Gastrocnemius medialis (tissue), 4 donors: ENCODE data around the gene TMUB2. TPM values are rescaled to one million over a fixed set of nuclear protein-coding genes. Genes with fewer than 3 reads are reported as not detected.

Experiments used
- ATAC-seq, 2 donors: fragments of 150-250 bp; one replicate each; pipeline ENCODE4 v1.9.1; 2016
- DNase-seq, 2 donors: peaks; one replicate each; pipeline ENCODE4 v3.0.0-alpha.2; 2019
- H3K27ac ChIP-seq, 4 donors: fragments of 200-600 bp; sonication (generic); 1 replicate in 1 of 4; 2 replicates in 3 of 4; pipeline ENCODE4 v1.5.1; 2016 to 2018; ENCODE audit warnings: mild to moderate bottlenecking in 2 of 4, moderate library complexity in 1 of 4
- H3K27me3 ChIP-seq, 3 donors: fragments of 200-600 bp; sonication (generic) in 2 of 3; 1 replicate in 1 of 3; 2 replicates in 2 of 3; pipeline versions ENCODE4 v1.5.1 to v1.6.0; 2016 to 2019; ENCODE audit warnings: mild to moderate bottlenecking in 1 of 3, moderate library complexity in 1 of 3
- H3K36me3 ChIP-seq, 2 donors: fragments of 200-600 bp; sonication (generic) in 1 of 2; one replicate each; pipeline ENCODE4 v1.5.1; 2017 to 2018
- H3K4me1 ChIP-seq, 2 donors: fragments of 200-600 bp; sonication (generic) in 1 of 2; one replicate each; pipeline ENCODE4 v1.5.1; 2016 to 2017; ENCODE audit warnings: mild to moderate bottlenecking in 2 of 2
- H3K4me3 ChIP-seq, 4 donors: fragments of 200-600 bp; sonication (generic) in 3 of 4; 1 replicate in 1 of 4; 2 replicates in 3 of 4; pipeline ENCODE4 v1.5.1; 2016 to 2019; ENCODE audit warnings: mild to moderate bottlenecking in 2 of 4
- H3K9me3 ChIP-seq, 3 donors: fragments of 200-600 bp; sonication (generic) in 2 of 3; 1 replicate in 1 of 3; 2 replicates in 2 of 3; pipeline ENCODE4 v1.5.1; 2016 to 2019
- POLR2A ChIP-seq, 2 donors: fragments of 450-650 bp; IDR thresholded peaks; one replicate each; pipeline ENCODE4 v1.6.1; 2017; ENCODE audit warnings: antibody characterized with exemption in 2 of 2, mild to moderate bottlenecking in 2 of 2, moderate library complexity in 2 of 2
- in situ Hi-C, 4 donors: fragments of 200-750 bp; cut with MboI; loops; one replicate each; pipeline versions ENCODE4 v1.15.0 to v1.8.0; 2017; ENCODE audit warnings: low sequenced_read_pairs in 4 of 4
- intact Hi-C: fragments of 100-400 bp; cut with DNase I; formaldehyde crosslinking; loops from one replicate; pipeline ENCODE4 v1.15.1; 2023; ENCODE audit warnings: low total_unique reads
- total RNA-seq, 4 donors: library from RNA; depleted of rRNA; stranded (reverse); fragments of >200 nt; gene quantifications; one replicate each; pipeline versions ENCODE4 v1.1.0 to v1.2.3, GENCODE V29; 2016
- TF ChIP-seq, protein P1 (sequence below), 5 experiments: fragments of 450-650 bp in 3 of 5; fragments of 200-600 bp in 2 of 5; sonication (generic) in 2 of 5; IDR thresholded peaks in 4 of 5; conservative IDR thresholded peaks in 1 of 5; 1 replicate in 4 of 5; 2 replicates in 1 of 5; pipeline ENCODE4 v1.5.1; 2016 to 2019; ENCODE audit warnings: antibody characterized with exemption in 5 of 5, mild to moderate bottlenecking in 3 of 5, moderate library complexity in 3 of 5

Gene TMUB2
- total RNA-seq, 4 donors from 2014 or later = 25.6 to 34.7 (median 27.4) TPM

- ATAC-seq (peak; percentile 13 to 24), DNase-seq (no peak)
- TF ChIP-seq POLR2A (IDR thresholded peaks at IDR 0.05) = peak in 1 of 2 donors; percentile 7
- TF ChIP-seq, protein P1, sequence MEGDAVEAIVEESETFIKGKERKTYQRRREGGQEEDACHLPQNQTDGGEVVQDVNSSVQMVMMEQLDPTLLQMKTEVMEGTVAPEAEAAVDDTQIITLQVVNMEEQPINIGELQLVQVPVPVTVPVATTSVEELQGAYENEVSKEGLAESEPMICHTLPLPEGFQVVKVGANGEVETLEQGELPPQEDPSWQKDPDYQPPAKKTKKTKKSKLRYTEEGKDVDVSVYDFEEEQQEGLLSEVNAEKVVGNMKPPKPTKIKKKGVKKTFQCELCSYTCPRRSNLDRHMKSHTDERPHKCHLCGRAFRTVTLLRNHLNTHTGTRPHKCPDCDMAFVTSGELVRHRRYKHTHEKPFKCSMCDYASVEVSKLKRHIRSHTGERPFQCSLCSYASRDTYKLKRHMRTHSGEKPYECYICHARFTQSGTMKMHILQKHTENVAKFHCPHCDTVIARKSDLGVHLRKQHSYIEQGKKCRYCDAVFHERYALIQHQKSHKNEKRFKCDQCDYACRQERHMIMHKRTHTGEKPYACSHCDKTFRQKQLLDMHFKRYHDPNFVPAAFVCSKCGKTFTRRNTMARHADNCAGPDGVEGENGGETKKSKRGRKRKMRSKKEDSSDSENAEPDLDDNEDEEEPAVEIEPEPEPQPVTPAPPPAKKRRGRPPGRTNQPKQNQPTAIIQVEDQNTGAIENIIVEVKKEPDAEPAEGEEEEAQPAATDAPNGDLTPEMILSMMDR (IDR thresholded peaks at IDR 0.05 in 4 of 5, conservative IDR thresholded peaks at IDR 0.05 in 1 of 5) = no peak
- Histone ChIP-seq H3K4me3 (peak overlapping the region; percentile 74 to 93 (median 86)), H3K27me3 (no peaks in the 10 kb centered on the region), H3K9me3 (no peaks in the 10 kb centered on the region), H3K36me3 (peaks cover 0 to 10% of the 10 kb centered on the region in 2 donors), H3K27ac (peak overlapping the region; percentile 95 to 100 (median 98)), H3K4me1 (peaks cover 42 to 46% of the 10 kb centered on the region in 2 donors)
- intact Hi-C loops = loop anchor here (1.0 to 5.0 kb wide), 2 partner anchors 105 to 282 kb away; partner anchors contain the start of gene GPATCH8
- in situ Hi-C loops = loop anchor here in 3 of 4 donors (5.0 to 25.0 kb wide), 2 partner anchors 102 to 292 kb away; partner anchors contain the start of genes GPATCH8 (in 3 of the 3) and SLC25A39 (in 1 of the 3)
Measured at GRCh38 chr17:44220213-44221083, 33.7 kb downstream of the TMUB2 start.

DNA sequence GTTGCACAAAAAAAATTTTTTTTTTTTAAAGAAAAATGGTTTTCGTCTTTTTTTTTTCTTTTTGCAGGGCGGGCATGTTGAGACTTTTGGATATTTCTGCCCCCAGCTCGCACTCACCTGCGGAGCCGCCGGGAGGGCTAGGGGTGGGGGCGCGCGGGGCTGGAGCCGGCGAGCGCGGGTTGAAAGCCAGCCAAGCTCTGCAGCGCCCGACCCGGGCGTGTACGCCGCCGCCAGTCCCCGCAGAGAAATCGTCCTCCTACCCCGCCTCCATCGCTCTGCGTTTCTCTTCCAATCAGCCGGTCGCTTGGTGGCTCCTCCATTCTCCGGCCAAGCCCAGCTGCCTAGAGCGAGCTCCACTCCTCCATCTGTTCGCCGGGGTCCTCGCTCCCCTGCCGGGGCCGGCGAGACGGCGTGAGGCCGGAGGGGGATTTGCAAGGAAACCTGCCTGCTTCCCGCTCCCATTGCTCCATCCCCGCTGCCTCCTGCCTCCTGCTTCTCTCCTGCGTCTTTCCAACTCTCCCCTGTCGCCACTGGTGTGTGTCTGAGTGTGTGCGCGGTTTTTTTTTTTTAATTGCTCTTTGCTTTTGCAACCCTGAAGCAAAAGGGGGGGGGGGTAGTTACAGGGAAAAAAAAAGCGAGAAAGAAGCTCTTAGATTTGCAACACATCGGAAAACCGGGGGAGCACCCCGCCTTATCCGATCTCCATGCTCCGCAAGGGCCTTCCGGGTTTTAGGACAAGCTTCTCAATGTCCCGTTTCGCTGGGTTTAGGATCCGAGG, 34.5 kb downstream of the TMUB2 start:
- Histone ChIP-seq H3K36me3 (peaks cover 0 to 2% of the 10 kb centered on the region in 2 donors), H3K9me3 (no peaks in the 10 kb centered on the region), H3K27ac (peak overlapping the region; percentile 95 to 100 (median 98)), H3K4me3 (peak overlapping the region; percentile 74 to 93 (median 86)), H3K27me3 (no peaks in the 10 kb centered on the region), H3K4me1 (peaks cover 34 to 39% of the 10 kb centered on the region in 2 donors)
- intact Hi-C loops (loop anchor here (1.0 to 5.0 kb wide), 2 partner anchors 104 to 281 kb away; partner anchors contain the start of gene GPATCH8), in situ Hi-C loops (loop anchor here in 3 of 4 donors (5.0 to 25.0 kb wide), 2 partner anchors 101 to 291 kb away; partner anchors contain the start of genes GPATCH8 (in 3 of the 3) and SLC25A39 (in 1 of the 3))
- no peak for TF ChIP-seq POLR2A (IDR thresholded peaks at IDR 0.05)
- TF ChIP-seq, protein P1 (IDR thresholded peaks at IDR 0.05 in 4 of 5, conservative IDR thresholded peaks at IDR 0.05 in 1 of 5) = no peak
- DNase-seq (peak; percentile 66 to 74), ATAC-seq (peak; percentile 26 to 38)

- DNase-seq (no peak), ATAC-seq (no peak)
- H3K9me3 ChIP-seq = no peaks in the 10 kb centered on the region
- peak overlapping the region; percentile 95 to 100 (median 98) for H3K27ac ChIP-seq
- no peaks in the 10 kb centered on the region for H3K36me3 ChIP-seq
- TF ChIP-seq, protein P1 (IDR thresholded peaks at IDR 0.05 in 4 of 5, conservative IDR thresholded peaks at IDR 0.05 in 1 of 5) = no peak
- TF ChIP-seq POLR2A (IDR thresholded peaks at IDR 0.05) = no peak
- in situ Hi-C loops = loop anchor here in 3 of 4 donors (5.0 to 25.0 kb wide), 2 partner anchors 101 to 291 kb away; partner anchors contain the start of genes GPATCH8 (in 3 of the 3) and SLC25A39 (in 1 of the 3)
- H3K4me3 ChIP-seq = peak overlapping the region; percentile 74 to 93 (median 86)
- intact Hi-C loops = loop anchor here (1.0 to 5.0 kb wide), 2 partner anchors 104 to 281 kb away; partner anchors contain the start of gene GPATCH8
- no peaks in the 10 kb centered on the region for H3K27me3 ChIP-seq
- peaks cover 29 to 34% of the 10 kb centered on the region in 2 donors for H3K4me1 ChIP-seq
Measured at GRCh38 chr17:44221862-44222111, 35.0 kb downstream of the TMUB2 start.

- intact Hi-C loops (loop anchor here (5.0 kb wide), 1 partner anchor 280 kb away; the partner anchor contains the start of gene GPATCH8), in situ Hi-C loops (loop anchor here in 3 of 4 donors (5.0 to 25.0 kb wide), 2 partner anchors 100 to 290 kb away; partner anchors contain the start of genes GPATCH8 (in 3 of the 3) and SLC25A39 (in 1 of the 3))
Measured at GRCh38 chr17:44222112-44222869, 35.5 kb downstream of the TMUB2 start.

More at GRCh38 chr17:44222112-44222869, 35.5 kb downstream of the TMUB2 start:
- peak; percentile 67 to 83 for TF ChIP-seq POLR2A (IDR thresholded peaks at IDR 0.05)
- TF ChIP-seq, protein P1 (IDR thresholded peaks at IDR 0.05 in 4 of 5, conservative IDR thresholded peaks at IDR 0.05 in 1 of 5) = peak in 1 of 5 experiments; percentile 29
- Histone ChIP-seq H3K36me3 (no peaks in the 10 kb centered on the region), H3K27ac (peak overlapping the region; percentile 95 to 100 (median 98)), H3K9me3 (no peaks in the 10 kb centered on the region), H3K27me3 (no peaks in the 10 kb centered on the region), H3K4me1 (peaks cover 26 to 29% of the 10 kb centered on the region in 2 donors), H3K4me3 (peak overlapping the region; percentile 74 to 93 (median 86))
- DNase-seq (peak; percentile 68 to 75), ATAC-seq (peak; percentile 13 to 18)
